Adrenal gland (tissue), 5 donors: ENCODE data around the gene P3H2.

ENCODE experiments used
- CTCF ChIP-seq, 6 experiments: fragments of 450-650 bp in 4 of 6; fragments of 200-600 bp in 2 of 6; sonication (generic) in 1 of 6; IDR thresholded peaks; 1 replicate in 5 of 6; 2 replicates in 1 of 6; pipeline versions ENCODE4 v1.5.1 to v1.8.0; 2016 to 2021; ENCODE audit warnings: antibody characterized with exemption in 6 of 6, mild to moderate bottlenecking in 2 of 6, moderate library complexity in 1 of 6
- POLR2A ChIP-seq, 2 donors: fragments of 450-650 bp; IDR thresholded peaks; one replicate each; pipeline ENCODE4 v1.6.1; 2017; ENCODE audit warnings: antibody characterized with exemption in 2 of 2, mild to moderate bottlenecking in 2 of 2, moderate library complexity in 1 of 2
- donor health status: DM: no; HTN: no; CAD: no.

GRCh38 chr3:190130696-190131095 lies 10.0 kb upstream of the P3H2 start:
- TF ChIP-seq CTCF (IDR thresholded peaks at IDR 0.05) (no peak), POLR2A (IDR thresholded peaks at IDR 0.05) (no peak)
